AG10803 (cell line): ENCODE data around the gene PRMT1.

Experiments used
- DNase-seq: peaks from one replicate; pipeline ENCODE4 v3.0.0; 2010; ENCODE audit warnings: low read depth
- H3K4me3 ChIP-seq: 2 replicates; pipeline ENCODE4 v1.5.1; 2011; ENCODE audit warnings: mild to moderate bottlenecking, low read length, control low read depth
- CTCF ChIP-seq: conservative IDR thresholded peaks from 2 replicates; pipeline ENCODE4 v1.5.1; 2011; ENCODE audit warnings: mild to moderate bottlenecking, low read length, control low read depth, inconsistent platforms

PRMT1 gene

GRCh38 chr19:49657493-49658138 lies 19.5 kb upstream of the PRMT1 start:
- H3K4me3 ChIP-seq = no peak overlapping the region
- TF ChIP-seq CTCF = no peak
- DNase-seq = no peak

DNA sequence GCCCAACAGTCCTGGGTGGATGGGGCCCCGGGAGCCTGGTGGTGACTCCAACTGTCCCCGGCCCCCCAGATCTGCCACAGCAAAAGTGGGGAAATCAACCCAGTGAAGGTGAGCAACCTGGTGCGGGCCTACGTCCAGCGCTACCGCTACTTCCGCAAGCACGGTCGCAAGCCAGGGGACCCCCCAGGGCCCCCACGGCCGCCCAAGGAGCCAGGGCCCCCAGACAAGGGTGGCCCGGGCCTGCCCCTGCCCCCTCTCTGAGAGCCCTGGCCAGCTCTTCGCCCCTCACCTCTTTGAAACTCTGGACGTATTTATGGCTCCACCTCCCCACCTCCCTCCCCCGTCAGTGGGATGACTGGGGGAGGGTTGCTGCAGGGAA lies 18.9 kb upstream of the PRMT1 start:
- no peak overlapping the region for H3K4me3 ChIP-seq
- no peak for DNase-seq
- no peak for TF ChIP-seq CTCF

- H3K4me3 ChIP-seq = no peak overlapping the region
- no peak for TF ChIP-seq CTCF
- no peak for DNase-seq
These were observed 18.3 kb upstream of the PRMT1 start for GRCh38 chr19:49658566-49659442.

DNA sequence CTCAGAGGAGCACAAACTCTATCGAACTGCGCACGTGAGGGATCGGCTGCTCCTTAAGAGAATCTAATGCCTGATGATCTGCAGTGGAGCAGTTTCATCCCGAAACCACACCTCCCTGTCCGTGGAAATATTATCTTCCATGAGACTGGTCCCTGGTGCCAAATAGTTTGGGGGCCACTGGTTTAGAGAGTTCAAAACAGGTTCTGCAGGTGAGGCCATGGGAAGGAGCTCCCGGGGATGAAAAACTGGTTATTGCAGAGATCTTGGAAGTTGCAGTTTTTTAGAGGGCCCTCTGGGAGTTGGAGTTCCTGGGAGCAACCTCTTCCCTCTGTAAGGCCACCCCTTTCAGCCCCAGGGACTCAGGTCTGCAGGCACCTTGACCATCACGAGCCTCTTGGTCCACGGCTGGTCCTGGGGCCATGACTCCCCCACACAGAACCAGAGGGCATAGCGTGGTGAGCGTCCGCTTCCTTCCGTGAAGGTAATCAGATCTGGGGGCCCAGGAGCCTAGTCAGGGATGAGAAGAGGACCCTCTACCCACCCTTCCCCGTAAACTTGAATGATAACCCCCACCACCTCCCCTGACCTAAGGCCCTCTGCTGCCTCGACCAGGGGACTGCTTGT lies 16.6 kb upstream of the PRMT1 start:
- DNase-seq = no peak
- no peak overlapping the region for H3K4me3 ChIP-seq
- TF ChIP-seq CTCF = no peak

DNA sequence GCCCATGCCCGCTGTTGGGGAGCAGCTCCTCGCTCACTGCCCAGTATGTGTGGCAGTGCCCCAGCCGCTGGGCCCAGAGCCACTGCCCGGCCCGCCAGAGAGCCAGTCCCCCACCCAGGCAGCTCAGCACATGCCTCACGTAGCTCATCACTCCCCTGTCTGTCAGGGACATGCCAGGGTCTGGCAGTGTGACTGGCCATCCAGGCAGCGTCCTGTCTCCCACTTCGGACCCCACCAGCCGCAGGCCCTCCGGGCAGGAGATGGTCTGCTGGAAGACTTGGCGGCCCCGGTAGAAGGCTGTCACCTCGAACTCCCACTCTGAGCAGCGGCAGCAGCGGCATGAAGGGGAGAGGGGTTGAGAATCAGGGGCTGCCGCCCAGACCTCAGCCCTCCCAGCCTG lies 15.1 kb upstream of the PRMT1 start:
- TF ChIP-seq CTCF = no peak
- no peak overlapping the region for H3K4me3 ChIP-seq
- DNase-seq = no peak

GRCh38 chr19:49663224-49663623 lies 13.8 kb upstream of the PRMT1 start:
- TF ChIP-seq CTCF = no peak
- DNase-seq = no peak
- no peak overlapping the region for H3K4me3 ChIP-seq
